Neuronal stem cell (in vitro differentiated cells): Measurements from ENCODE around the gene ABCA13.

Experiments
- DNase-seq: peaks from one replicate; pipeline ENCODE4 v3.0.0-alpha.2; 2013; ENCODE audit warnings: low spot score
- H2AFZ ChIP-seq: one replicate; pipeline ENCODE4 v1.6.1; 2013; ENCODE audit warnings: mild to moderate bottlenecking, low read length, inconsistent platforms
- H2AK5ac ChIP-seq: 2 replicates; pipeline ENCODE4 v1.6.1; 2013; ENCODE audit warnings: low read depth, mild to moderate bottlenecking, inconsistent platforms, low read length, moderate library complexity, mixed read lengths
- H2BK120ac ChIP-seq: 2 replicates; pipeline ENCODE4 v1.6.1; 2013; ENCODE audit warnings: low read depth, mild to moderate bottlenecking, inconsistent platforms, low read length, moderate library complexity, mixed read lengths
- H2BK12ac ChIP-seq: one replicate; pipeline ENCODE4 v1.6.1; 2013; ENCODE audit warnings: low read length, inconsistent platforms
- H2BK15ac ChIP-seq: 2 replicates; pipeline ENCODE4 v1.6.1; 2013; ENCODE audit warnings: mild to moderate bottlenecking, low read length, inconsistent platforms, mixed read lengths
- H2BK5ac ChIP-seq: one replicate; pipeline ENCODE4 v1.6.1; 2013; ENCODE audit warnings: inconsistent platforms, mild to moderate bottlenecking, low read length, moderate library complexity
- H3K14ac ChIP-seq: one replicate; pipeline ENCODE4 v1.6.1; 2013; ENCODE audit warnings: low read length, inconsistent platforms
- H3K18ac ChIP-seq: 2 replicates; pipeline ENCODE4 v1.6.1; 2013; ENCODE audit warnings: low read length, inconsistent platforms
- H3K23ac ChIP-seq: 2 replicates; pipeline ENCODE4 v1.6.1; 2013; ENCODE audit warnings: low read depth, mild to moderate bottlenecking, mixed read lengths, low read length, inconsistent platforms; ENCODE audit not compliant: poor library complexity
- H3K27ac ChIP-seq: replicated peaks from 3 replicates; pipeline ENCODE4 v1.5.1; 2013; ENCODE audit warnings: low read length, inconsistent platforms
- H3K27me3 ChIP-seq, 3 experiments: 2 replicates each; pipeline ENCODE4 v1.6.1; 2013; ENCODE audit warnings: low read length in 3 of 3, mild to moderate bottlenecking in 2 of 3, inconsistent platforms in 1 of 3, low read depth in 1 of 3, mixed read lengths in 1 of 3, moderate library complexity in 1 of 3; ENCODE audit not compliant: control insufficient read depth in 3 of 3, insufficient read depth in 3 of 3
- H3K36me3 ChIP-seq, 2 donors: replicated peaks in 1 of 2; 2 replicates each; pipeline ENCODE4 v1.6.1; 2013; ENCODE audit warnings: low read length in 2 of 2; ENCODE audit not compliant: control insufficient read depth in 2 of 2, insufficient read depth in 2 of 2
- H3K4ac ChIP-seq: 2 replicates; pipeline ENCODE4 v1.6.1; 2013; ENCODE audit warnings: inconsistent platforms, mild to moderate bottlenecking, low read length, moderate library complexity
- H3K4me1 ChIP-seq, 2 donors: 1 replicate in 1 of 2; 2 replicates in 1 of 2; pipeline ENCODE4 v1.6.1; 2013; ENCODE audit warnings: low read length in 2 of 2, low read depth in 1 of 2; ENCODE audit not compliant: control insufficient read depth in 2 of 2, insufficient read depth in 1 of 2
- H3K4me2 ChIP-seq: one replicate; pipeline ENCODE4 v1.6.1; 2013; ENCODE audit warnings: mild to moderate bottlenecking, low read length, inconsistent platforms; ENCODE audit not compliant: insufficient read depth, poor library complexity, severe bottlenecking
- H3K4me3 ChIP-seq, 2 donors: 2 replicates each; pipeline ENCODE4 v1.5.1; 2013; ENCODE audit warnings: low read length in 2 of 2, mild to moderate bottlenecking in 2 of 2, inconsistent platforms in 1 of 2, moderate library complexity in 1 of 2
- H3K79me1 ChIP-seq: one replicate; pipeline ENCODE4 v1.6.1; 2013; ENCODE audit warnings: low read depth, mild to moderate bottlenecking, inconsistent platforms, low read length, moderate library complexity
- H3K9ac ChIP-seq: one replicate; pipeline ENCODE4 v1.6.1; 2013; ENCODE audit warnings: mild to moderate bottlenecking, low read depth, low read length, inconsistent platforms; ENCODE audit not compliant: poor library complexity
- H3K9me3 ChIP-seq, 2 donors: replicated peaks in 1 of 2; 2 replicates each; pipeline versions ENCODE3 to v1.6.1; 2013; ENCODE audit warnings: low read length in 2 of 2, mild to moderate bottlenecking in 2 of 2, inconsistent platforms in 1 of 2, low read depth in 1 of 2, mixed read lengths in 1 of 2, moderate library complexity in 1 of 2; ENCODE audit not compliant: control insufficient read depth in 2 of 2, insufficient read depth in 1 of 2
- H4K8ac ChIP-seq: one replicate; pipeline ENCODE4 v1.6.1; 2013; ENCODE audit warnings: low read depth, mild to moderate bottlenecking, inconsistent platforms, low read length, moderate library complexity
- H4K91ac ChIP-seq: one replicate; pipeline ENCODE4 v1.6.1; 2013; ENCODE audit warnings: low read length, low read depth, mild to moderate bottlenecking, inconsistent platforms; ENCODE audit not compliant: poor library complexity
- WGBS, 2 donors: extraction: QIAGEN DNeasy Blood & Tissue Kit; methylation state at CpG; one replicate each; pipeline ENCODE4 v1.1.7; 2013; ENCODE audit warnings: missing lambda C conversion rate in 2 of 2, mixed read lengths in 1 of 2; ENCODE audit not compliant: insufficient read length in 2 of 2, insufficient replicate concordance in 1 of 2; ENCODE audit errors: extremely low coverage in 2 of 2; 5-methylcytosine and 5-hydroxymethylcytosine counted together

The ABCA13 gene

DNA sequence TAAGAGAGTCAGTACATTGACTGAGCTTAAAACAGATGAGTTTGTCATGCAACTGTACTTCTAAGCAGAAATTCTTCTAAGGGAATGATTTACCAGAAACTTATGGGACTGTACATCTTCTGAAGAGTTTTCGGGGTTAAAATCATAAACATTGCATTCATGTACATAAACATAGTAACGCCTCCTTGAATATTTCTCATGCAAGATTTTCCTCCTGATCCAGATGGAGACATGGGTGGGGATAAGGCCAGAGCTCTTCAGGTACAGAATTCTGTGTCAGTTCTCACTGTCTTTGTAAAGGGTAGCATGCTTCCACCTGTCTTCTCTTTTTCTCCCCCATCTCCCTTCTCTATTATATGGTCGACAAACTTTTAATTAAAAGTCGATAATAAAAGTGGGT, 335.3 kb downstream of the ABCA13 start:
- no peak overlapping the region for H3K23ac ChIP-seq
- no peak overlapping the region for H3K4me3 ChIP-seq
- WGBS, 2 donors: no CpG with 5 or more reads among the region's 4 CpGs
- no peak overlapping the region for H3K18ac ChIP-seq
- no peak overlapping the region for H3K14ac ChIP-seq
- H4K8ac ChIP-seq: no peak overlapping the region
- H2BK15ac ChIP-seq: no peak overlapping the region
- H2BK5ac ChIP-seq: no peak overlapping the region
- no peak overlapping the region for H3K4ac ChIP-seq
- H3K9me3 ChIP-seq: no peaks in the 10 kb centered on the region
- no peaks in the 10 kb centered on the region for H3K4me1 ChIP-seq
- H3K4me2 ChIP-seq: no peak overlapping the region
- no peak for DNase-seq
- H3K79me1 ChIP-seq: no peaks in the 10 kb centered on the region
- no peak overlapping the region for H3K27ac ChIP-seq
- no peak overlapping the region for H3K9ac ChIP-seq
- peaks cover 0 to 3% (median 0%) of the 10 kb centered on the region in 3 experiments for H3K27me3 ChIP-seq
- H2BK120ac ChIP-seq: no peak overlapping the region
- H2AFZ ChIP-seq: no peak overlapping the region
- H3K36me3 ChIP-seq: no peaks in the 10 kb centered on the region
- H2BK12ac ChIP-seq: no peak overlapping the region
- H4K91ac ChIP-seq: no peak overlapping the region
- no peak overlapping the region for H2AK5ac ChIP-seq

DNA sequence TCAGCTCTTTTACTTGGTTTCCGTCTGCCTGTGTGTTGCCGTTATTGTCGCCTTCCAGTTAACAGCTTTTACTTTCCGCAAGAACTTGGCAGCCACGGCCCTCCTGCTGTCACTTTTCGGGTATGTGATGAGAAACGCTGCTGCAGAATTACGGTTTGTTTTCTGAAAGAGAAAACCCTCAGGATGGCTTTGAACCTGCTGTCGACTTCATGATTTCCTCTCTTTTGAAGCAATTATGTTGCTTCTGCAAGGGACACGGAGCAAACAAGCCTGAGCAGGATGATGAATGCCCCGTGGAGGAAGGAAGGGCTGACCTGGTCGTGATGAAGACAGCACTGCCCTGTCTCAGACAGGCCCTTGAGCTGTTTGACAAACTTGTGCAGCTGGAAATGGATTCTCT, 339.8 kb downstream of the ABCA13 start:
- H2BK120ac ChIP-seq: no peak overlapping the region
- H4K91ac ChIP-seq: no peak overlapping the region
- H3K27ac ChIP-seq: no peak overlapping the region
- H3K18ac ChIP-seq: no peak overlapping the region
- no peaks in the 10 kb centered on the region for H3K79me1 ChIP-seq
- H3K9me3 ChIP-seq: no peaks in the 10 kb centered on the region
- no peaks in the 10 kb centered on the region for H3K36me3 ChIP-seq
- peak overlapping the region; percentile 82 for H2AFZ ChIP-seq
- H2BK15ac ChIP-seq: no peak overlapping the region
- H3K4me1 ChIP-seq: peaks cover 0 to 2% of the 10 kb centered on the region in 2 donors
- WGBS, 2 donors: no CpG with 5 or more reads among the region's 12 CpGs
- peak overlapping the region in 1 of 2 donors; percentile 11 for H3K4me3 ChIP-seq
- no peak overlapping the region for H2BK12ac ChIP-seq
- no peak overlapping the region for H3K23ac ChIP-seq
- no peak for DNase-seq
- H2BK5ac ChIP-seq: no peak overlapping the region
- H2AK5ac ChIP-seq: no peak overlapping the region
- no peak overlapping the region for H3K4me2 ChIP-seq
- H3K4ac ChIP-seq: no peak overlapping the region
- no peak overlapping the region for H4K8ac ChIP-seq
- no peak overlapping the region for H3K9ac ChIP-seq
- H3K14ac ChIP-seq: no peak overlapping the region
- peaks cover 0 to 3% (median 0%) of the 10 kb centered on the region in 3 experiments for H3K27me3 ChIP-seq

DNA sequence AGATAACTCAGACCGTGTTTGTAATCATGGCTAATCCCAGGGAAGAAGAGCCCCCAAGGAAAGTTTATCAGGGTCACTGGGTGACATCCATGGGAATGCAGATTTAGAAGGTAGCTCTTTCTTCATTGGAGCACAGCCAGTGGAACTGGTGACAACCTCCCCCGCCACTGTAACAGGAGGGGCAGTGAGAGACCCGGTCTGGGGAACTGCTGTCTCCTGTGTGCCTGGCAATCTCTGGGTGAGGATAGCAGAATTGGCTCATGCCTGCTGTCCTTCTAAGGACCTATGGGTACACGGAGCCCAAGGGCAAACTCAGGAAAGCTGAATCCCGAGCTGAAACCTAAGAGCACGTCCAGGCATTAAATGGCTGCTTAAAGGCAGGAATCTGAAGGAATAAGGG, 341.6 kb downstream of the ABCA13 start:
- DNase-seq: no peak
- Histone ChIP-seq H3K14ac (no peak overlapping the region), H3K4ac (no peak overlapping the region), H3K18ac (peak overlapping the region; percentile 65), H2BK5ac (no peak overlapping the region), H3K79me1 (no peaks in the 10 kb centered on the region), H2AK5ac (no peak overlapping the region), H3K23ac (no peak overlapping the region), H3K27ac (no peak overlapping the region), H2BK12ac (no peak overlapping the region), H3K4me3 (no peak overlapping the region), H4K8ac (peak overlapping the region; percentile 23), H3K4me2 (no peak overlapping the region), H2BK15ac (no peak overlapping the region), H3K9me3 (no peaks in the 10 kb centered on the region), H3K27me3 (peaks cover 0 to 3% (median 0%) of the 10 kb centered on the region in 3 experiments), H4K91ac (no peak overlapping the region), H3K9ac (no peak overlapping the region), H2AFZ (no peak overlapping the region), H3K4me1 (peaks cover 0 to 2% of the 10 kb centered on the region in 2 donors), H3K36me3 (no peaks in the 10 kb centered on the region), H2BK120ac (no peak overlapping the region)
- no CpG with 5 or more reads among the region's 6 CpGs for WGBS, 2 donors

DNA sequence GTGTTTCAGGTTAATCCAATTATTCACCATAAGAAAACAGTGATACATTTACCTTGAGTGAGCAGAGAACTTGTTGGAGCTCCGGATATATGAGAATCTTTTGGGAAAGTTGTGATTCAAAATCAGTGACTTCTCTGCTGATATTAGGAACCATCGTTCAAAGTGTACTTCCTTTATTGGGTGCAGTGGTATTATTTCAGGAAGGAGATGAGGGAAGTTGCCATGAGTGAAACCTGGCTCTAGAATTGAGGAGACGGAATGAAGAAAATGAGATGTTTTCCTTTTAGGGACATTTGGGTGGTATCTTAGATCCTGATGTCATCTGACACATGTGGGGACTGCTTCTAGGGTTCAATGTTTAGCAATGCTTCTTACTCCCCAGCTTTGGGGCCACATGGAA, 343.9 kb downstream of the ABCA13 start:
- no CpG with 5 or more reads among the region's 3 CpGs for WGBS, 2 donors
- Histone ChIP-seq H3K9me3 (no peaks in the 10 kb centered on the region), H3K4me2 (no peak overlapping the region), H3K4me3 (no peak overlapping the region), H2AFZ (no peak overlapping the region), H3K4ac (no peak overlapping the region), H3K36me3 (no peaks in the 10 kb centered on the region), H3K27ac (no peak overlapping the region), H4K8ac (no peak overlapping the region), H2BK5ac (no peak overlapping the region), H3K9ac (no peak overlapping the region), H2BK12ac (no peak overlapping the region), H3K23ac (no peak overlapping the region), H4K91ac (no peak overlapping the region), H3K27me3 (peaks cover 0 to 3% (median 0%) of the 10 kb centered on the region in 3 experiments), H3K18ac (no peak overlapping the region), H2BK120ac (no peak overlapping the region), H3K14ac (no peak overlapping the region), H2AK5ac (no peak overlapping the region), H3K79me1 (no peaks in the 10 kb centered on the region), H2BK15ac (no peak overlapping the region), H3K4me1 (peaks cover 0 to 5% of the 10 kb centered on the region in 2 donors)
- no peak for DNase-seq
